Forelimb muscle (tissue), 1 donor: ENCODE measurements around the gene ATL2. TPM values are rescaled to one million over a fixed set of nuclear protein-coding genes. Genes with fewer than 3 reads are reported as not detected.

Source experiments
- DNase-seq: peaks from one replicate; pipeline ENCODE4 v3.0.0-alpha.2; 2013; ENCODE audit warnings: low read depth
- polyA plus RNA-seq: library from polyadenylated mRNA; unstranded; fragments of 120-200 nt; gene quantifications from one replicate; pipeline ENCODE4 v1.2.1, GENCODE V29; 2013; ENCODE audit not compliant: insufficient read length

The ATL2 gene
- polyA plus RNA-seq, 1 donor = 33.4 TPM

GRCh38 chr2:38248707-38249106, 128.4 kb downstream of the ATL2 start:
- no peak for DNase-seq

- DNase-seq = no peak
Observed at GRCh38 chr2:38248255-38248654, 128.8 kb downstream of the ATL2 start.

- no peak for DNase-seq
Observed at GRCh38 chr2:38246105-38246504, 131.0 kb downstream of the ATL2 start.

GRCh38 chr2:38245114-38245641, 131.9 kb downstream of the ATL2 start:
- DNase-seq = no peak

- no peak for DNase-seq
Observed at GRCh38 chr2:38244301-38244700, 132.8 kb downstream of the ATL2 start.

Other genes starting within 250 kb of the ATL2 start
- gene HNRNPLL, start 225.7 kb upstream of the ATL2 start, polyA plus RNA-seq = 32.0 TPM